HEK293 (cell line): ENCODE measurements around the gene PILRB.

Source experiments
- CTCF ChIA-PET: fragments of 350-600 bp; formaldehyde crosslinking; extraction: SDS; loops from one replicate; lab custom pipeline; 2021; ENCODE audit warnings: antibody characterized with exemption; lab: Yijun Ruan, JAX
- POLR2A ChIA-PET: fragments of 300-600 bp; formaldehyde crosslinking; extraction: SDS; loops from one replicate; lab custom pipeline; 2020; ENCODE audit warnings: antibody characterized with exemption, inconsistent platforms; lab: Yijun Ruan, JAX
- H3K27ac ChIP-seq: fragments of 200-500 bp; sonication (Bioruptor generic); 2 replicates; pipeline ENCODE4 v1.5.1; 2014; ENCODE audit warnings: low read depth, low read length, control low read depth, inconsistent platforms; ENCODE audit errors: extremely low read depth
- H3K36me3 ChIP-seq, 2 experiments: fragments of 200-500 bp in 1 of 2; sonication (Bioruptor generic) in 1 of 2; 1 replicate in 1 of 2; 2 replicates in 1 of 2; pipeline ENCODE4 v1.5.1; 2014 to 2017; ENCODE audit warnings: inconsistent platforms in 2 of 2, low read length in 2 of 2; ENCODE audit not compliant: control insufficient read depth in 2 of 2, insufficient read depth in 1 of 2
- H3K4me1 ChIP-seq: fragments of 200-500 bp; sonication (Bioruptor generic); 2 replicates; pipeline ENCODE4 v1.5.1; 2014; ENCODE audit warnings: mild to moderate bottlenecking, low read length, inconsistent platforms; ENCODE audit not compliant: control insufficient read depth, insufficient read depth
- H3K4me3 ChIP-seq: 2 replicates; pipeline ENCODE4 v1.5.1; 2011; ENCODE audit warnings: low read depth, mild to moderate bottlenecking, control low read depth, low read length, moderate library complexity
- H3K9me3 ChIP-seq: fragments of 200-500 bp; sonication (Bioruptor generic); 2 replicates; pipeline ENCODE4 v1.5.1; 2014; ENCODE audit warnings: low read depth, low read length, inconsistent platforms; ENCODE audit not compliant: control insufficient read depth, insufficient read depth
- BCL11A ChIP-seq: fragments of 450-650 bp; formaldehyde crosslinking; IDR thresholded peaks from 2 replicates; pipeline ENCODE4 v1.5.1; 2016; ENCODE audit warnings: low read depth, missing biosample characterization, missing genetic modification characterization
- MYNN ChIP-seq: fragments of 450-650 bp; formaldehyde crosslinking; IDR thresholded peaks from 2 replicates; pipeline ENCODE4 v1.5.1; 2016; ENCODE audit warnings: missing biosample characterization, missing genetic modification characterization, borderline replicate concordance
- OSR2 ChIP-seq: fragments of 450-650 bp; formaldehyde crosslinking; IDR thresholded peaks from 2 replicates; pipeline ENCODE4 v1.5.1; 2016; ENCODE audit warnings: missing biosample characterization, missing genetic modification characterization
- SCRT1 ChIP-seq: fragments of 450-650 bp; formaldehyde crosslinking; IDR thresholded peaks from 2 replicates; pipeline ENCODE4 v1.5.1; 2016; ENCODE audit warnings: missing biosample characterization, missing genetic modification characterization, borderline replicate concordance
- SP7 ChIP-seq: fragments of 450-650 bp; formaldehyde crosslinking; IDR thresholded peaks from 2 replicates; pipeline ENCODE4 v1.5.1; 2016; ENCODE audit warnings: missing biosample characterization, missing genetic modification characterization
- TRIM28 ChIP-seq: IDR thresholded peaks from 2 replicates; pipeline ENCODE4 v1.6.1; 2011; ENCODE audit warnings: low read length, control low read depth, borderline replicate concordance
- ZBTB7A ChIP-seq: fragments of 450-650 bp; formaldehyde crosslinking; IDR thresholded peaks from 2 replicates; pipeline ENCODE4 v1.5.1; 2016; ENCODE audit warnings: low read depth, missing biosample characterization, missing genetic modification characterization
- ZFP41 ChIP-seq: fragments of 450-650 bp; formaldehyde crosslinking; IDR thresholded peaks from 2 replicates; pipeline ENCODE4 v1.5.1; 2016; ENCODE audit warnings: missing biosample characterization, missing genetic modification characterization, borderline replicate concordance
- ZNF112 ChIP-seq: fragments of 450-650 bp; formaldehyde crosslinking; IDR thresholded peaks from 2 replicates; pipeline ENCODE4 v1.5.0; 2017; ENCODE audit warnings: missing biosample characterization, missing genetic modification characterization
- ZNF114 ChIP-seq: fragments of 450-650 bp; formaldehyde crosslinking; IDR thresholded peaks from 2 replicates; pipeline ENCODE4 v1.5.0; 2017; ENCODE audit warnings: missing biosample characterization, missing genetic modification characterization
- ZNF169 ChIP-seq: fragments of 450-650 bp; formaldehyde crosslinking; IDR thresholded peaks from 2 replicates; pipeline ENCODE4 v1.5.1; 2016; ENCODE audit warnings: missing biosample characterization, missing genetic modification characterization
- ZNF202 ChIP-seq: fragments of 450-650 bp; formaldehyde crosslinking; IDR thresholded peaks from 2 replicates; pipeline ENCODE4 v1.5.1; 2016; ENCODE audit warnings: missing biosample characterization, missing genetic modification characterization, borderline replicate concordance
- ZNF274 ChIP-seq, 2 experiments: fragments of 200-500 bp in 1 of 2; fragments of 450-650 bp in 1 of 2; sonication (Bioruptor generic) in 1 of 2; formaldehyde crosslinking in 1 of 2; IDR thresholded peaks; 2 replicates each; pipeline versions ENCODE4 v1.5.1 to v1.6.1; 2014 to 2016; ENCODE audit warnings: borderline replicate concordance in 1 of 2, inconsistent platforms in 1 of 2, low read length in 1 of 2, missing biosample characterization in 1 of 2, missing genetic modification characterization in 1 of 2
- ZNF302 ChIP-seq: fragments of 450-650 bp; formaldehyde crosslinking; IDR thresholded peaks from 2 replicates; pipeline ENCODE4 v1.5.1; 2016; ENCODE audit warnings: missing biosample characterization, missing genetic modification characterization, low read depth
- ZNF366 ChIP-seq: fragments of 450-650 bp; formaldehyde crosslinking; conservative IDR thresholded peaks from 2 replicates; pipeline ENCODE4 v1.5.1; 2016; ENCODE audit warnings: missing biosample characterization, missing genetic modification characterization
- ZNF514 ChIP-seq: fragments of 450-650 bp; formaldehyde crosslinking; IDR thresholded peaks from 2 replicates; pipeline ENCODE4 v1.5.1; 2016; ENCODE audit warnings: missing biosample characterization, missing genetic modification characterization
- ZNF529 ChIP-seq: fragments of 450-650 bp; formaldehyde crosslinking; IDR thresholded peaks from 2 replicates; pipeline ENCODE4 v1.5.1; 2017; ENCODE audit warnings: missing genetic modification characterization, missing biosample characterization; ENCODE audit not compliant: insufficient replicate concordance
- ZNF530 ChIP-seq: fragments of 450-650 bp; formaldehyde crosslinking; IDR thresholded peaks from 2 replicates; pipeline ENCODE4 v1.5.1; 2016; ENCODE audit warnings: low read depth, missing biosample characterization, missing genetic modification characterization
- ZNF596 ChIP-seq: fragments of 450-650 bp; IDR thresholded peaks from 2 replicates; pipeline ENCODE4 v1.5.0; 2018; ENCODE audit warnings: missing biosample characterization, mild to moderate bottlenecking, missing genetic modification characterization, moderate library complexity
- ZNF658 ChIP-seq: fragments of 450-650 bp; formaldehyde crosslinking; IDR thresholded peaks from 2 replicates; pipeline ENCODE4; 2016; ENCODE audit warnings: missing biosample characterization, missing genetic modification characterization
- ZNF670 ChIP-seq: fragments of 450-650 bp; formaldehyde crosslinking; IDR thresholded peaks from 2 replicates; pipeline ENCODE4 v1.5.1; 2016; ENCODE audit warnings: missing biosample characterization, missing genetic modification characterization, low read depth
- TF ChIP-seq, protein P1 (sequence below): fragments of 450-650 bp; formaldehyde crosslinking; IDR thresholded peaks from 2 replicates; pipeline ENCODE4 v1.5.1; 2016; ENCODE audit warnings: missing biosample characterization, missing genetic modification characterization
- TF ChIP-seq, protein P2 (sequence below): fragments of 450-650 bp; formaldehyde crosslinking; optimal IDR thresholded peaks from 2 replicates; pipeline ENCODE3; 2016; ENCODE audit warnings: missing biosample characterization, mild to moderate bottlenecking, missing genetic modification characterization
- TF ChIP-seq, protein P3 (sequence below): fragments of 450-650 bp; IDR thresholded peaks from 2 replicates; pipeline ENCODE4 v1.5.1; 2018; ENCODE audit warnings: missing biosample characterization, mild to moderate bottlenecking, missing genetic modification characterization

PILRB gene

DNA sequence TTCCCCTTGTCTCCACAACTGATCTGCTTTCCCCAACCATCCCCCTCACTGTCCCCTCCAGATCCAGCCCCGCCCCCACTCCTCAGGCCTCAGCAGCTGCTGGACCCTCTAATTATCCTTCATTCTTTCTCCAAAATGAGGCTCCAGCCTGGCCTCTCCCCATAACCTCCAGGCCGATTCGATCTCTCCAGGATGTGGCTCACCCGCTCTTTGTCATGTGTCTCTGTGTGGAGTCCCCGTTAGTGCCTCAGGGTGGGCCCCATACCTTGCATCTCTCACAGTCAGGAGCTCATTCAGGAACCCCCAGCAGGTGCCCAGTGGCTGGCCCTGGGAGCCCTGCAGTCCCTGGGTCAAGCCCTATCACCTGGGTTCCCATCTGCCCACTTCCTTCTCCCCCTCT is 16.7 kb downstream of the PILRB start:
- TF ChIP-seq MYNN (tag by site-specific recombination), result no peak
- TF ChIP-seq ZNF670 (tag by site-specific recombination), result no peak
- no peak for TF ChIP-seq ZNF302 (tag by site-specific recombination)
- TF ChIP-seq ZNF169, result no peak
- no peak for TF ChIP-seq ZNF112 (tag by site-specific recombination)
- no peak for TF ChIP-seq ZNF529 (tag by site-specific recombination)
- no peaks in the 10 kb centered on the region for H3K4me1 ChIP-seq
- H3K27ac ChIP-seq, result no peak overlapping the region
- H3K9me3 ChIP-seq, result no peaks in the 10 kb centered on the region
- CTCF ChIA-PET, result interaction anchor here (0.9 kb wide), 1 partner anchor 33 kb away, joined by 3 read pairs; no protein-coding TSS in a partner anchor
- H3K36me3 ChIP-seq, result no peaks in the 10 kb centered on the region
- POLR2A ChIA-PET, result no interaction called here
- H3K4me3 ChIP-seq, result no peak overlapping the region

DNA sequence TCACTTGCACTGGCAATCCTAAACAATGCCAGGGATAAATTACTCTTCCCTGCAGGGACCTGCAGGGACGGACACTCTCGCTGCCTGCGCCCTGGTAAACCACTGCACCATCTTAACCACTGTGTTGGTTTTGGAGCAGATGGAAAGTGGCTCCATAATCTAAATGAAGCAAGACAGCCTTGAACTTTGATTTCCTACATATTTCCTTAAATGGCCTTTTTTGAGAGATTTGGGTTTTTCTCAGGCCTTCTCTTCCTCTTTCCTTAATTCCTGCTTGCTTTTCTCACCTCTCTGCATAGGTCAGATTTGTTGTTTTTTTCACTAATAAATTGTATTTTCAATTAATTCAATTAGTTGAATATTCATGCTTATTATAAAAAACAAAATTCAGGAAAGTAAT is 18.1 kb downstream of the PILRB start:
- Histone ChIP-seq H3K36me3 (no peaks in the 10 kb centered on the region), H3K4me1 (no peaks in the 10 kb centered on the region), H3K4me3 (no peak overlapping the region), H3K9me3 (no peaks in the 10 kb centered on the region), H3K27ac (no peak overlapping the region)
- POLR2A ChIA-PET, result no interaction called here
- TF ChIP-seq ZNF274 (IDR thresholded peaks at IDR 0.05; ENCODE audit: low read length) (no peak), ZNF274 (tag by site-specific recombination; IDR thresholded peaks at IDR 0.05; ENCODE audit: borderline replicate concordance) (no peak), TRIM28 (no peak), ZNF530 (tag by site-specific recombination) (no peak), ZNF596 (tag by site-specific recombination) (no peak), ZNF114 (no peak), SCRT1 (no peak), ZNF202 (no peak), BCL11A (tag by site-specific recombination) (no peak), ZNF658 (tag by site-specific recombination) (no peak), SP7 (no peak), ZNF366 (no peak), ZBTB7A (no peak), ZFP41 (tag by site-specific recombination) (no peak), OSR2 (tag by site-specific recombination) (no peak), ZNF514 (tag by site-specific recombination) (no peak)
- TF ChIP-seq, protein P1, sequence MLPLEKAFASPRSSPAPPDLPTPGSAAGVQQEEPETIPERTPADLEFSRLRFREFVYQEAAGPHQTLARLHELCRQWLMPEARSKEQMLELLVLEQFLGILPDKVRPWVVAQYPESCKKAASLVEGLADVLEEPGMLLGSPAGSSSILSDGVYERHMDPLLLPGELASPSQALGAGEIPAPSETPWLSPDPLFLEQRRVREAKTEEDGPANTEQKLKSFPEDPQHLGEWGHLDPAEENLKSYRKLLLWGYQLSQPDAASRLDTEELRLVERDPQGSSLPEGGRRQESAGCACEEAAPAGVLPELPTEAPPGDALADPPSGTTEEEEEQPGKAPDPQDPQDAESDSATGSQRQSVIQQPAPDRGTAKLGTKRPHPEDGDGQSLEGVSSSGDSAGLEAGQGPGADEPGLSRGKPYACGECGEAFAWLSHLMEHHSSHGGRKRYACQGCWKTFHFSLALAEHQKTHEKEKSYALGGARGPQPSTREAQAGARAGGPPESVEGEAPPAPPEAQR (tag by site-specific recombination), result no peak
- TF ChIP-seq, protein P2, sequence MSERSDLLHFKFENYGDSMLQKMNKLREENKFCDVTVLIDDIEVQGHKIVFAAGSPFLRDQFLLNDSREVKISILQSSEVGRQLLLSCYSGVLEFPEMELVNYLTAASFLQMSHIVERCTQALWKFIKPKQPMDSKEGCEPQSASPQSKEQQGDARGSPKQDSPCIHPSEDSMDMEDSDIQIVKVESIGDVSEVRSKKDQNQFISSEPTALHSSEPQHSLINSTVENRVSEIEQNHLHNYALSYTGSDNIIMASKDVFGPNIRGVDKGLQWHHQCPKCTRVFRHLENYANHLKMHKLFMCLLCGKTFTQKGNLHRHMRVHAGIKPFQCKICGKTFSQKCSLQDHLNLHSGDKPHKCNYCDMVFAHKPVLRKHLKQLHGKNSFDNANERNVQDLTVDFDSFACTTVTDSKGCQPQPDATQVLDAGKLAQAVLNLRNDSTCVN (tag by site-specific recombination), result no peak
- TF ChIP-seq, protein P3, sequence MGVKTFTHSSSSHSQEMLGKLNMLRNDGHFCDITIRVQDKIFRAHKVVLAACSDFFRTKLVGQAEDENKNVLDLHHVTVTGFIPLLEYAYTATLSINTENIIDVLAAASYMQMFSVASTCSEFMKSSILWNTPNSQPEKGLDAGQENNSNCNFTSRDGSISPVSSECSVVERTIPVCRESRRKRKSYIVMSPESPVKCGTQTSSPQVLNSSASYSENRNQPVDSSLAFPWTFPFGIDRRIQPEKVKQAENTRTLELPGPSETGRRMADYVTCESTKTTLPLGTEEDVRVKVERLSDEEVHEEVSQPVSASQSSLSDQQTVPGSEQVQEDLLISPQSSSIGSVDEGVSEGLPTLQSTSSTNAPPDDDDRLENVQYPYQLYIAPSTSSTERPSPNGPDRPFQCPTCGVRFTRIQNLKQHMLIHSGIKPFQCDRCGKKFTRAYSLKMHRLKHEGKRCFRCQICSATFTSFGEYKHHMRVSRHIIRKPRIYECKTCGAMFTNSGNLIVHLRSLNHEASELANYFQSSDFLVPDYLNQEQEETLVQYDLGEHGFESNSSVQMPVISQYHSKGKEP (tag by site-specific recombination), result no peak
- CTCF ChIA-PET, result no interaction called here
